K562 (cell line): ENCODE measurements around the gene BBS1. TPM values are rescaled to one million over a fixed set of nuclear protein-coding genes. Genes with fewer than 3 reads are reported as not detected.

ENCODE experiments used
- ATAC-seq: fragments of 200-7000 bp; cut with Tn5 transposase; 3 replicates; pipeline ENCODE4 v1.9.1; 2020; ENCODE audit warnings: moderate library complexity
- BruUV-seq: library from RNA; stranded (reverse); fragments of 400-500 nt; replicated peaks from 2 replicates; lab custom pipeline; 2021; lab: Mats Ljungman, UMichigan
- CTCF ChIA-PET: fragments of 300-600 bp; formaldehyde crosslinking; extraction: SDS; loops from one replicate; lab custom pipeline; 2021; ENCODE audit warnings: low intra/inter-chr PET ratio; lab: Yijun Ruan, JAX
- POLR2A ChIA-PET: fragments of 300-600, 350-650 bp; sonication (Branson Sonifier 250); formaldehyde crosslinking; extraction: SDS; loops from one replicate; lab custom pipeline; 2021; ENCODE audit warnings: antibody characterized with exemption, inconsistent platforms; lab: Yijun Ruan, JAX
- DNase-seq, 4 experiments: peaks; one replicate each; pipeline versions ENCODE4 v3.0.0 to v3.0.0-alpha.2; 2011 to 2018; ENCODE audit warnings: low spot score in 3 of 4, mixed read lengths in 3 of 4; ENCODE audit errors: extremely low read depth in 1 of 4
- FAIRE-seq: peaks from 2 replicates; lab custom pipeline; 2011; peaks lifted over from hg19 to GRCh38; lab: Jason Lieb, UNC
- H2AFZ ChIP-seq: 2 replicates; pipeline ENCODE4 v1.6.0; 2011; ENCODE audit warnings: low read depth, low read length, control low read depth, inconsistent platforms
- H3K27ac ChIP-seq: fragments of 200-600 bp; 3 replicates; pipeline ENCODE4 v1.8.0; 2011; ENCODE audit warnings: low read depth, mild to moderate bottlenecking, control low read depth, inconsistent platforms, low read length, moderate library complexity, mixed read lengths; ENCODE audit errors: extremely low read depth
- H3K27me3 ChIP-seq, 2 experiments: fragments of 300-600 bp in 1 of 2; 2 replicates in 1 of 2; 3 replicates in 1 of 2; pipeline versions ENCODE4 v1.6.0 to v1.8.0; 2011; ENCODE audit warnings: inconsistent platforms in 2 of 2, low read length in 2 of 2, mild to moderate bottlenecking in 1 of 2, mixed read lengths in 1 of 2, moderate library complexity in 1 of 2; ENCODE audit not compliant: control insufficient read depth in 2 of 2, insufficient read depth in 2 of 2
- H3K36me3 ChIP-seq: fragments of 300-600 bp; 3 replicates; pipeline ENCODE4 v1.8.0; 2011; ENCODE audit warnings: mild to moderate bottlenecking, low read length, inconsistent platforms; ENCODE audit not compliant: control insufficient read depth, insufficient read depth
- H3K4me1 ChIP-seq, 2 experiments: fragments of 200-600 bp in 1 of 2; replicated peaks in 1 of 2; 2 replicates in 1 of 2; 3 replicates in 1 of 2; pipeline versions ENCODE4 v1.5.1 to v1.8.0; 2011; ENCODE audit warnings: inconsistent platforms in 2 of 2, low read length in 2 of 2, mild to moderate bottlenecking in 1 of 2, mixed read lengths in 1 of 2, moderate library complexity in 1 of 2; ENCODE audit not compliant: control insufficient read depth in 2 of 2, insufficient read depth in 2 of 2
- H3K4me2 ChIP-seq: 2 replicates; pipeline ENCODE4 v1.6.1; 2011; ENCODE audit warnings: low read length, control low read depth, inconsistent platforms, mixed read lengths; ENCODE audit not compliant: insufficient read depth
- H3K4me3 ChIP-seq: fragments of 200-600 bp; sonication (generic), shearing (Covaris generic); 2 replicates; pipeline ENCODE4 v1.5.1; 2016; ENCODE audit warnings: control low read depth, inconsistent platforms
- H3K79me2 ChIP-seq: fragments of 200-600 bp; 3 replicates; pipeline ENCODE4 v1.8.0; 2011; ENCODE audit warnings: low read length, inconsistent platforms; ENCODE audit not compliant: control insufficient read depth, insufficient read depth
- H3K9ac ChIP-seq, 2 experiments: 2 replicates each; pipeline versions ENCODE4 v1.6.0 to v1.6.1; 2011; ENCODE audit warnings: low read depth in 2 of 2, low read length in 2 of 2, control low read depth in 1 of 2, inconsistent platforms in 1 of 2, mild to moderate bottlenecking in 1 of 2, mixed read lengths in 1 of 2; ENCODE audit not compliant: insufficient read depth in 1 of 2
- H3K9me1 ChIP-seq: one replicate; pipeline ENCODE4 v1.6.0; 2011; ENCODE audit warnings: inconsistent platforms, mild to moderate bottlenecking, low read length, moderate library complexity; ENCODE audit not compliant: control insufficient read depth, insufficient read depth
- H3K9me3 ChIP-seq: replicated peaks from 2 replicates; pipeline ENCODE4 v1.5.1; 2011; ENCODE audit warnings: low read depth, low read length, inconsistent platforms; ENCODE audit not compliant: control insufficient read depth, insufficient read depth
- H4K20me1 ChIP-seq: replicated peaks from 2 replicates; pipeline ENCODE4 v1.6.1; 2011; ENCODE audit warnings: low read length, inconsistent platforms, mixed read lengths; ENCODE audit not compliant: control insufficient read depth, insufficient read depth
- CGGBP1 ChIP-seq: fragments of 250-450 bp; sonication (Bioruptor Pico); IDR thresholded peaks from 2 replicates; pipeline ENCODE4 v1.9.0; 2021; ENCODE audit warnings: mild to moderate bottlenecking
- KAT8 ChIP-seq: fragments of 450-650 bp; IDR thresholded peaks from 2 replicates; pipeline ENCODE4 v1.6.1; 2016; ENCODE audit warnings: low read depth, mild to moderate bottlenecking
- NEUROD1 ChIP-seq: fragments of 150-350 bp; IDR thresholded peaks from 2 replicates; pipeline ENCODE4 v1.6.1; 2014; ENCODE audit warnings: borderline replicate concordance, low read length, low read depth; ENCODE audit not compliant: partially characterized antibody
- POLR2G ChIP-seq: fragments of 200-400 bp; formaldehyde crosslinking; IDR thresholded peaks from 2 replicates; pipeline ENCODE4 v1.6.1; 2017; ENCODE audit warnings: low read depth, mild to moderate bottlenecking, antibody characterized with exemption, low read length, moderate library complexity
- SMARCB1 ChIP-seq: IDR thresholded peaks from 2 replicates; pipeline ENCODE4 v1.6.1; 2011; ENCODE audit warnings: improper control_type of control experiment, low read depth; ENCODE audit not compliant: insufficient read length
- TAF9B ChIP-seq: fragments of 450-650 bp; IDR thresholded peaks from 2 replicates; pipeline ENCODE4 v1.6.1; 2018; ENCODE audit warnings: mild to moderate bottlenecking; ENCODE audit not compliant: partially characterized antibody
- ZEB2 ChIP-seq: fragments of 450-650 bp; IDR thresholded peaks from 2 replicates; pipeline ENCODE4 v1.6.1; 2016
- ZNF444 ChIP-seq: fragments of 250-450 bp; sonication (Bioruptor Pico); IDR thresholded peaks from 2 replicates; pipeline ENCODE4 v1.4.0; 2020; ENCODE audit warnings: mild to moderate bottlenecking, moderate library complexity
- WGBS: fragments of 100-300 bp; shearing (Covaris generic); methylation state at CpG from one replicate; pipeline ENCODE4 v1.1.6; 2016; ENCODE audit warnings: low coverage, mixed read lengths; ENCODE audit not compliant: insufficient coverage; ENCODE audit errors: missing lambda C conversion rate; 5-methylcytosine and 5-hydroxymethylcytosine counted together
- in situ Hi-C: fragments of 300-500 bp; cut with MboI; formaldehyde crosslinking; loops from 4 replicates; pipeline ENCODE4 v1.15.0; 2018; ENCODE audit warnings: inconsistent platforms, mixed read lengths
- intact Hi-C: fragments of 100-400 bp; cut with micrococcal nuclease; formaldehyde crosslinking; loops from 2 replicates; pipeline ENCODE4 v1.14.2; 2022
- polyA plus RNA-seq, 8 experiments: library from polyadenylated mRNA; depleted of rRNA in 4 of 8; stranded (reverse) in 5 of 8; unstranded in 3 of 8; fragments of >200 nt; fragmentation: Nextera tagmentation in 2 of 8; fragmentation: Illumina TruSeq in 1 of 8; extraction: Ambion mirVana in 2 of 8; extraction: Trizol in 1 of 8; gene quantifications; 2 replicates each; pipeline versions ENCODE4 v1.2.1 to v1.2.3, GENCODE V29; 2011 to 2014; ENCODE audit warnings: inconsistent platforms in 1 of 8, missing spikeins in 1 of 8
- total RNA-seq, 7 experiments: library from RNA; depleted of rRNA in 6 of 7; stranded (reverse); fragments of >200 nt in 6 of 7; fragmentation: Illumina TruSeq in 2 of 7; extraction: Trizol in 2 of 7; gene quantifications; 2 replicates each; pipeline versions ENCODE4 v1.2.1 to v1.2.3, GENCODE V29; 2011 to 2021; ENCODE audit warnings: low replicate concordance in 1 of 7

BBS1 gene
- total and polyA plus RNA-seq, 9 of the 15 experiments (the other 6 are each of a cell fraction or from before 2014, with no cell fraction given): 9.0 to 19.8 (median 12.1) TPM

- TF ChIP-seq NEUROD1: no peak
- no peak for TF ChIP-seq CGGBP1 (CRISPR knock-in tag)
- TF ChIP-seq SMARCB1: no peak
- no peak for TF ChIP-seq ZEB2
- no peak for TF ChIP-seq TAF9B
- no peak for TF ChIP-seq ZNF444 (CRISPR knock-in tag)
- TF ChIP-seq, all 486 proteins: peak for 0
These were observed 37.3 kb upstream of the BBS1 start (continued) for GRCh38 chr11:66473167-66473566.

- peaks cover 10% of the 10 kb centered on the region; the same call in 1 of the 2 replicates for H4K20me1 ChIP-seq
- no peak overlapping the region for H3K4me2 ChIP-seq
- H3K9ac ChIP-seq: peak overlapping the region in 1 of 2 experiments; percentile 55; a peak in 2 of 4 replicates
- no peak overlapping the region for H3K27ac ChIP-seq
- no peaks in the 10 kb centered on the region for H3K27me3 ChIP-seq
- peaks cover 3% of the 10 kb centered on the region; the same call in 2 of the 3 replicates for H3K36me3 ChIP-seq
- FAIRE-seq (no peak), DNase-seq (no peak), ATAC-seq (no peak)
- in situ Hi-C loops (no loop called here), intact Hi-C loops (no loop called here)
- BruUV-seq: no TSS peak
- H3K9me3 ChIP-seq: no peaks in the 10 kb centered on the region
- ChIA-PET POLR2A (interaction anchor here (1.0 kb wide), 1 partner anchor 197 kb away, joined by 3 read pairs; no protein-coding TSS in a partner anchor), CTCF (no interaction called here)
- no peaks in the 10 kb centered on the region for H3K9me1 ChIP-seq
- H3K4me1 ChIP-seq: peaks cover 0 to 12% of the 10 kb centered on the region in 2 experiments; a peak in 3 of 5 replicates
- no peak overlapping the region for H2AFZ ChIP-seq
- H3K79me2 ChIP-seq: no peaks in the 10 kb centered on the region
- H3K4me3 ChIP-seq: no peak overlapping the region
- TF ChIP-seq POLR2G: peak; percentile 34; the same call in 1 of the 2 replicates
- no peak for TF ChIP-seq KAT8
- TF ChIP-seq, all 486 proteins: peak for 1
- 71% methylated on average over 19 of the region's 20 CpGs for WGBS
These were observed 36.6 kb upstream of the BBS1 start for GRCh38 chr11:66473608-66474515.
